Glutamatergic neuron (in vitro differentiated cells): ENCODE results near the gene CEP128. TPM values are rescaled to one million over a fixed set of nuclear protein-coding genes. Genes with fewer than 3 reads are reported as not detected.

ENCODE experiments used
- DNase-seq: peaks from one replicate; pipeline ENCODE4 v3.0.0; 2022
- H3K27ac Mint-ChIP-seq: one replicate; pipeline ENCODE4 v1.8.0; 2020; ENCODE audit warnings: mild to moderate bottlenecking, mixed read lengths, inconsistent platforms; ENCODE audit not compliant: unreplicated experiment
- H3K27me3 Mint-ChIP-seq: one replicate; pipeline ENCODE4 v1.8.0; 2020; ENCODE audit warnings: mild to moderate bottlenecking, moderate library complexity, mixed read lengths, inconsistent platforms; ENCODE audit not compliant: unreplicated experiment
- H3K36me3 Mint-ChIP-seq: one replicate; pipeline ENCODE4 v1.8.0; 2020; ENCODE audit warnings: mild to moderate bottlenecking, mixed read lengths, inconsistent platforms; ENCODE audit not compliant: unreplicated experiment
- H3K4me1 Mint-ChIP-seq: one replicate; pipeline ENCODE4 v1.8.0; 2020; ENCODE audit warnings: mild to moderate bottlenecking, low read depth, mixed read lengths, inconsistent platforms; ENCODE audit not compliant: unreplicated experiment
- H3K4me3 Mint-ChIP-seq: one replicate; pipeline ENCODE4 v1.8.0; 2020; ENCODE audit warnings: mild to moderate bottlenecking, mixed read lengths, inconsistent platforms; ENCODE audit not compliant: unreplicated experiment
- H3K9me3 Mint-ChIP-seq: one replicate; pipeline ENCODE4 v1.8.0; 2020; ENCODE audit warnings: mild to moderate bottlenecking, moderate library complexity, mixed read lengths, inconsistent platforms; ENCODE audit not compliant: unreplicated experiment
- total RNA-seq: library from RNA; stranded (reverse); fragmentation: NEBNext Ultra II Directional; extraction: Animal tissue kit (Norgen Biotek cat#: 25700); gene quantifications from one replicate; pipeline ENCODE4 v1.2.1, GENCODE V29; 2021; ENCODE audit not compliant: unreplicated experiment
- TF ChIP-seq, protein P1 (sequence below): fragments of 200-600 bp; sonication (generic); IDR thresholded peaks from one replicate; pipeline ENCODE4 v1.5.0; 2021; ENCODE audit not compliant: partially characterized antibody, unreplicated experiment

Gene CEP128
- total RNA-seq, 1 donor from 2014 or later, result 38.5 TPM

DNA sequence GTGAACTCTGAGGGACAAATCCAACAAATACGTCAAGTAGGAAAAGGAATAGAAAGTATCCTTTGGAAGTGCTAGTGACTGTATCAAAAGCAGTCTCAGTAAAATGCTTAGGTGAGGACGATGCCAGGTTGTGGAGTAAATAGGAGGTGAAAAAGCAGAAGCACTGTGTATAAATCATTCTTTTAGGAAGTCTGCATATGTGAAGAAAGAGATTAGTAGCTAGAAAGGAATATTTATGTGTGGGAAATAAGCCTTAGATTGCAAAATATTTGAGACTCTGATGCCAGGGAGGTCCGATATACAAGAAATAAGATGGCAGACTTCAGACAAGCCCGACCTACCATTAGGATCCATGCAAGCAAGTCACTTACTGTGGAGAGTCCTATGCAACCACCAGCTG lies 7.9 kb downstream of the CEP128 start:
- no peak overlapping the region for H3K4me3 Mint-ChIP-seq
- peaks cover 14% of the 10 kb centered on the region for H3K4me1 Mint-ChIP-seq
- H3K36me3 Mint-ChIP-seq, result peaks cover 9% of the 10 kb centered on the region
- no peaks in the 10 kb centered on the region for H3K27me3 Mint-ChIP-seq
- H3K27ac Mint-ChIP-seq, result peak overlapping the region; percentile 62
- TF ChIP-seq, protein P1, sequence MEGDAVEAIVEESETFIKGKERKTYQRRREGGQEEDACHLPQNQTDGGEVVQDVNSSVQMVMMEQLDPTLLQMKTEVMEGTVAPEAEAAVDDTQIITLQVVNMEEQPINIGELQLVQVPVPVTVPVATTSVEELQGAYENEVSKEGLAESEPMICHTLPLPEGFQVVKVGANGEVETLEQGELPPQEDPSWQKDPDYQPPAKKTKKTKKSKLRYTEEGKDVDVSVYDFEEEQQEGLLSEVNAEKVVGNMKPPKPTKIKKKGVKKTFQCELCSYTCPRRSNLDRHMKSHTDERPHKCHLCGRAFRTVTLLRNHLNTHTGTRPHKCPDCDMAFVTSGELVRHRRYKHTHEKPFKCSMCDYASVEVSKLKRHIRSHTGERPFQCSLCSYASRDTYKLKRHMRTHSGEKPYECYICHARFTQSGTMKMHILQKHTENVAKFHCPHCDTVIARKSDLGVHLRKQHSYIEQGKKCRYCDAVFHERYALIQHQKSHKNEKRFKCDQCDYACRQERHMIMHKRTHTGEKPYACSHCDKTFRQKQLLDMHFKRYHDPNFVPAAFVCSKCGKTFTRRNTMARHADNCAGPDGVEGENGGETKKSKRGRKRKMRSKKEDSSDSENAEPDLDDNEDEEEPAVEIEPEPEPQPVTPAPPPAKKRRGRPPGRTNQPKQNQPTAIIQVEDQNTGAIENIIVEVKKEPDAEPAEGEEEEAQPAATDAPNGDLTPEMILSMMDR, result no peak
- DNase-seq, result no peak
- H3K9me3 Mint-ChIP-seq, result peaks cover 4% of the 10 kb centered on the region

DNA sequence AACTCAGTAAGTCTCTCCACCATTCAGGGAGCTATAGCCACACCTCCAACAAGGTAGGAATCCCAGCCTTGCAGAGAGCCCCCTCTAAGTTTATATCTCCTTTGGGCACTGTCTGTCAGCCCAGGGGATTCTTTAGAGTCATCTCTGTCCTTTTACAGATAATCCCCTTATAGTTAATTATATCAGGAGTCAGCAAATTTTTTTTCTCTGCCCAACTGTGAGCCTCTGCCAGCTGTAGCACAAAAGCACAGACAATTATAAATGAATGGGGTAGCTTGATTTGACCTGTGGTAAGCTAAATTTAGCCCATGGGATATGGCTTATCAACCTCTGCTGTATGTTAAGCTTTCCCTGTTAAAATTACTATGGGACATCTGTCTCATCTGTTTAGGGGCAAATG lies 8.3 kb downstream of the CEP128 start:
- Mint-ChIP-seq H3K36me3 (peaks cover 9% of the 10 kb centered on the region), H3K9me3 (peaks cover 5% of the 10 kb centered on the region), H3K4me3 (no peak overlapping the region), H3K27ac (peak overlapping the region; percentile 62), H3K27me3 (no peaks in the 10 kb centered on the region), H3K4me1 (peaks cover 14% of the 10 kb centered on the region)
- TF ChIP-seq, protein P1, result no peak
- no peak for DNase-seq

DNA sequence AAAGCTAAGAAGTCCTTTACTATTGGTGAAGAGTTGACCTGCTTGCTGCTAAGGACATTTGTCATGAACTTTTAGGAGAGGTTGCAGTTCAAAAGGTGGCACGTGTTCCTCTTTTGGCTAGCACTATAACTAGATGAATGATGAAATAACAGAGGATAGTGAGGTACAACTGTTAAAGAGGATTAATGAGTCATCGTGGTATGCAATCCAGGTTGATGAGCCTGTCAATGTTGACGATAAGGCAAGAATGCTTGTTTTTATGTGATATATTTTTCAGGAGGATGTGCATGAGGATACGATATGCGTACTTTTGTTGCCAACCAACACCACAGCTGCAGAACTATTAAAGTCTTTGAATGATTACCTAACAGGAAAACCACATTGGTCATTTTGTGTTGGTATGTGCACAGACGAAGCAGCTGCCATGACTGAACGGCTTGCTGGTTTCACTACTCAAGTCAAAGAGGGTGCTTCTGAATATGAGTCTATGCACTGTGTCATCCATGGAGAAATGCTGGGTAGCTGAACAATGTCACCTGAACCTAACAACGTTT lies 10.6 kb downstream of the CEP128 start:
- no peak for DNase-seq
- Mint-ChIP-seq H3K4me1 (peaks cover 21% of the 10 kb centered on the region), H3K9me3 (peaks cover 5% of the 10 kb centered on the region), H3K27ac (no peak overlapping the region), H3K4me3 (no peak overlapping the region), H3K27me3 (peaks cover 2% of the 10 kb centered on the region), H3K36me3 (peaks cover 9% of the 10 kb centered on the region)
- TF ChIP-seq, protein P1, result no peak

DNA sequence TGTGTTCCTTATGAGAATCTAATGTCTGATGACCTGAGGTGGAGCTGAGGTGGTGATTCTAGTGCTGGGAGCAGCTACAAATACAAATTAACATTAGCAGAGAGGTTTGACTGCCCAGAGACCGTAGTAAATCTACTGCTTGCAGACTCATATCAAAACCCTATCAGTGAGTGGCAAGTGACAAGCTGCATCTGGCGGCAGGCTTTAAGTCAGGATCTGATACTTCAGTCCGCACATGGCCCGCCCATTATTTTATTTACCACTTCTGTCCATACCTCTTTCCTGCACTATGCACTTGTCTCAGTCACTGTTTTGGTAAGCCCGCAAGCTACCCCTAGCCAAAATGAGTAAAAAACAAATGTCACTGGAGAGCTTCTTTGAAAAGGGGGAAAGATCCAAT lies 11.4 kb downstream of the CEP128 start:
- H3K4me1 Mint-ChIP-seq, result peaks cover 22% of the 10 kb centered on the region
- H3K4me3 Mint-ChIP-seq, result no peak overlapping the region
- no peak overlapping the region for H3K27ac Mint-ChIP-seq
- peaks cover 2% of the 10 kb centered on the region for H3K27me3 Mint-ChIP-seq
- peaks cover 9% of the 10 kb centered on the region for H3K9me3 Mint-ChIP-seq
- TF ChIP-seq, protein P1, result no peak
- peaks cover 9% of the 10 kb centered on the region for H3K36me3 Mint-ChIP-seq
- no peak for DNase-seq

DNA sequence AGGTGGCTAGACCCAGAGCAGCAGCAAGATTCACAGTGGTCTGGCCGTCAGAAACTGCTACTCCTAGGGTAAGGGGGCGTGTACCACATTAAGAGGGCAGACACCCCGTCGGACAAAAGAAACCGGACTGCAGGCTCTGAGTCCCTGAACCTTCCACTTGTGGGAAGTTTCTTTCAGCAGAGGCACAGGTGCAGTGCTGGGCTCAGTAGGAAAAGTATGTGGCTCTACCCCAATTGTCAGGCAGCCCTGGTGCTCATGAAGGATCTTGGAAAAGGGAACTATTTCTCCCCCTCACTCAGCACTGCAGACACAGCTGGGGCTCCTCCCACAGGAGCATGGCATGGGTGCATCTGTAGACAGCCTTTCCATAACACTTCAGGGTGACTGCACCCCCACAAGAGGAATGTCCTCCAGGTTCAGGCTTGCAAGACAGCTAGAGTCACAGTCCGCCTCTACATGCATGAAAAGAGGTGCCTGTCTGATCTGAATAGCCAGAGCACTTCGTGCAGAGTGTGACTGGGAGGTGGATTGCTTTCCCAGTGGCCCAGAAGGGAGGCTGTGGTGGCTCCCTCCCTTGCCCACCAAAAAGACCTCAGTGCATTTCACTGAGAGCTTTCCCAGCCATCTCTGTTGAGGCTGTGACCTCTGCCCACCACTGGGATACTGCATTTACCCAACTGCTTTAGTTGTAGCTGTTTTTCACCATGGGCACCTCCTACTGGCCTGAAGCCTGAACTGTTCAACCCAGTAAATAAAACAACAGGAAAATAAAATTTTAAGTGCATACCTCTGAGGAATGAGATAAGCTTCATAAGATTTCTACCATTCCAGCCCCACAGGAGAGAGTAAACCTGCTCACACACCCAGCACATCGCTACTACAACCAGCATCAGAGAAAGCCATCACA lies 14.2 kb downstream of the CEP128 start:
- DNase-seq, result no peak
- H3K27ac Mint-ChIP-seq, result no peak overlapping the region
- peaks cover 2% of the 10 kb centered on the region for H3K27me3 Mint-ChIP-seq
- TF ChIP-seq, protein P1, result peak; percentile 29
- peaks cover 9% of the 10 kb centered on the region for H3K9me3 Mint-ChIP-seq
- H3K4me1 Mint-ChIP-seq, result peaks cover 19% of the 10 kb centered on the region
- H3K4me3 Mint-ChIP-seq, result no peak overlapping the region
- peaks cover 9% of the 10 kb centered on the region for H3K36me3 Mint-ChIP-seq
